GM12865 (cell line): ENCODE measurements around the gene CDH23.
A peak's percentile ranks its signal among the peaks of the same experiment; 100 is the strongest.

Experiments
- DNase-seq: peaks from one replicate; pipeline ENCODE4 v3.0.0; 2010; ENCODE audit warnings: low read depth
- H3K4me3 ChIP-seq: 2 replicates; pipeline ENCODE4 v1.5.1; 2011; ENCODE audit warnings: mild to moderate bottlenecking, low read depth, low read length, control low read depth
- CTCF ChIP-seq: IDR thresholded peaks from 2 replicates; pipeline ENCODE4 v1.5.1; 2011; ENCODE audit warnings: low read length, control low read depth, low read depth, inconsistent platforms; ENCODE audit not compliant: insufficient read depth; ENCODE audit errors: missing control alignments

The CDH23 gene

GRCh38 chr10:71608819-71609768, 212.4 kb downstream of the CDH23 start:
- H3K4me3 ChIP-seq: no peak overlapping the region
- TF ChIP-seq CTCF: peak; percentile 80
- DNase-seq: peak; percentile 68

GRCh38 chr10:71610651-71611050, 213.9 kb downstream of the CDH23 start:
- TF ChIP-seq CTCF: no peak
- H3K4me3 ChIP-seq: no peak overlapping the region
- DNase-seq: no peak

GRCh38 chr10:71611131-71611530, 214.4 kb downstream of the CDH23 start:
- no peak for TF ChIP-seq CTCF
- no peak overlapping the region for H3K4me3 ChIP-seq
- no peak for DNase-seq

- no peak for TF ChIP-seq CTCF
- DNase-seq: no peak
- no peak overlapping the region for H3K4me3 ChIP-seq
Measured at GRCh38 chr10:71611709-71612422, 215.1 kb downstream of the CDH23 start.

- TF ChIP-seq CTCF: no peak
- no peak for DNase-seq
- H3K4me3 ChIP-seq: no peak overlapping the region
Measured at GRCh38 chr10:71613261-71613777, 216.6 kb downstream of the CDH23 start.

GRCh38 chr10:71613877-71614276, 217.2 kb downstream of the CDH23 start:
- no peak for TF ChIP-seq CTCF

More at GRCh38 chr10:71613877-71614276, 217.2 kb downstream of the CDH23 start:
- no peak for DNase-seq
- no peak overlapping the region for H3K4me3 ChIP-seq
